NCI-H1930 (cell line): ENCODE results near the gene RNU1-4.
"Not testable (repeated sequence)": the region's sequence is repeated elsewhere in the genome, so short reads cannot be mapped to it uniquely, and the experiment has no call there.

Experiments
- DNase-seq, 2 experiments: peaks; one replicate each; lab custom pipeline; 2025; lab: John Stamatoyannopoulos, UW

Gene RNU1-4

GRCh38 chr1:16770139-16770759 is 29.9 kb downstream of the RNU1-4 start:
- DNase-seq = not testable (repeated sequence)

- not testable (repeated sequence) for DNase-seq
These were observed 30.7 kb downstream of the RNU1-4 start for GRCh38 chr1:16770896-16771446.

- DNase-seq = not testable (repeated sequence)
These were observed 32.2 kb downstream of the RNU1-4 start for GRCh38 chr1:16772275-16773204.

- not testable (repeated sequence) for DNase-seq
These were observed 32.9 kb downstream of the RNU1-4 start for GRCh38 chr1:16773205-16773596.

- not testable (repeated sequence) for DNase-seq
These were observed 33.4 kb downstream of the RNU1-4 start for GRCh38 chr1:16773723-16774122.

- not testable (repeated sequence) for DNase-seq
These were observed 34.5 kb downstream of the RNU1-4 start for GRCh38 chr1:16774773-16775172.

GRCh38 chr1:16775290-16775689 is 35.0 kb downstream of the RNU1-4 start:
- not testable (repeated sequence) for DNase-seq

GRCh38 chr1:16776248-16776647 is 35.9 kb downstream of the RNU1-4 start:
- not testable (repeated sequence) for DNase-seq

- not testable (repeated sequence) for DNase-seq
These were observed 36.5 kb downstream of the RNU1-4 start for GRCh38 chr1:16776835-16777234.

- DNase-seq = not testable (repeated sequence)
These were observed 37.5 kb downstream of the RNU1-4 start for GRCh38 chr1:16777821-16778220.

GRCh38 chr1:16779525-16779924 is 39.2 kb downstream of the RNU1-4 start:
- DNase-seq = not testable (repeated sequence)

GRCh38 chr1:16781033-16781432 is 40.7 kb downstream of the RNU1-4 start:
- not testable (repeated sequence) for DNase-seq

GRCh38 chr1:16781625-16782024 is 41.3 kb downstream of the RNU1-4 start:
- DNase-seq = not testable (repeated sequence)

- DNase-seq = not testable (repeated sequence)
These were observed 44.6 kb downstream of the RNU1-4 start for GRCh38 chr1:16784955-16785354.

GRCh38 chr1:16786362-16786761 is 46.0 kb downstream of the RNU1-4 start:
- not testable (repeated sequence) for DNase-seq

GRCh38 chr1:16787175-16787574 is 46.9 kb downstream of the RNU1-4 start:
- DNase-seq = not testable (repeated sequence)

GRCh38 chr1:16787711-16788110 is 47.4 kb downstream of the RNU1-4 start:
- not testable (repeated sequence) for DNase-seq
